Activated T-helper 17 cell treated with anti-CD3 and anti-CD28 coated beads, Interleukin-2, amount 50 U/mL, for 72 hours (primary cell): Measurements from ENCODE around the gene HNRNPH2. TPM values are rescaled to one million over a fixed set of nuclear protein-coding genes. Genes with fewer than 3 reads are reported as not detected.

ENCODE experiments used
- ATAC-seq: fragments of 150-1000 bp; cut with Tn5 transposase; replicated peaks from 2 replicates; pipeline ENCODE4 v1.10.0; 2021; ENCODE audit warnings: mild to moderate bottlenecking, moderate library complexity
- H3K27ac Mint-ChIP-seq: one replicate; pipeline ENCODE4 v1.8.0; 2022; ENCODE audit warnings: mixed read lengths
- H3K27me3 Mint-ChIP-seq: one replicate; pipeline ENCODE4 v1.8.0; 2022; ENCODE audit warnings: mixed read lengths
- H3K36me3 Mint-ChIP-seq: one replicate; pipeline ENCODE4 v1.8.0; 2022; ENCODE audit warnings: low read depth, mild to moderate bottlenecking, mixed read lengths
- H3K4me1 Mint-ChIP-seq: one replicate; pipeline ENCODE4 v1.8.0; 2022; ENCODE audit warnings: mixed read lengths
- H3K4me3 Mint-ChIP-seq: one replicate; pipeline ENCODE4 v1.8.0; 2022; ENCODE audit warnings: mild to moderate bottlenecking, mixed read lengths
- H3K9me3 Mint-ChIP-seq: one replicate; pipeline ENCODE4 v1.8.0; 2022; ENCODE audit warnings: mixed read lengths
- total RNA-seq, 2 donors: library from RNA; stranded (reverse); gene quantifications; one replicate each; pipeline ENCODE4 v1.2.3, GENCODE V29; 2022

HNRNPH2 gene
- total RNA-seq, 2 donors from 2014 or later, result 25.1 to 39.1 TPM

- H3K27ac Mint-ChIP-seq, result no peak overlapping the region
- no peaks in the 10 kb centered on the region for H3K9me3 Mint-ChIP-seq
- no peaks in the 10 kb centered on the region for H3K27me3 Mint-ChIP-seq
- H3K4me1 Mint-ChIP-seq, result no peaks in the 10 kb centered on the region
- peaks cover 6% of the 10 kb centered on the region for H3K36me3 Mint-ChIP-seq
- no peak for ATAC-seq
- H3K4me3 Mint-ChIP-seq, result no peak overlapping the region
Observed at GRCh38 chrX:101462892-101463291, 54.9 kb downstream of the HNRNPH2 start.

Other genes starting within 250 kb of the HNRNPH2 start
- gene DRP2, start 188.4 kb upstream of the HNRNPH2 start, total RNA-seq, result 1 to 10 TPM in 1 of 2 donors, under 1 TPM in 1; 0.90 to 1.6 TPM
- gene TAF7L, start 116.9 kb upstream of the HNRNPH2 start, total RNA-seq, result under 1 TPM in 1 of 2 donors, not detected in 1; 0.11 TPM
- 10 to 100 TPM; 15.4 to 27.8 TPM for gene TIMM8A, start 59.5 kb upstream of the HNRNPH2 start, total RNA-seq
- 1 to 10 TPM in 1 of 2 donors, under 1 TPM in 1; 0.48 to 1.7 TPM for gene BTK, start 22.0 kb upstream of the HNRNPH2 start, total RNA-seq
- 100 to 1,000 TPM; 197 to 307 TPM for gene RPL36A, start 17.2 kb upstream of the HNRNPH2 start, total RNA-seq
- gene GLA, start 297 bp upstream of the HNRNPH2 start, total RNA-seq, result 10 to 100 TPM; 64.9 to 67.2 TPM
- gene ARMCX4, start 77.2 kb downstream of the HNRNPH2 start, total RNA-seq, result 10 to 100 TPM in 1 of 2 donors, 1 to 10 TPM in 1; 4.9 to 11.3 TPM
- under 1 TPM; 0.64 to 0.95 TPM for gene ARMCX1, start 142.3 kb downstream of the HNRNPH2 start, total RNA-seq
- gene ARMCX6, start 209.8 kb downstream of the HNRNPH2 start, total RNA-seq, result 10 to 100 TPM; 38.4 to 40.5 TPM
- 10 to 100 TPM; 25.7 to 51.5 TPM for gene ARMCX3, start 214.9 kb downstream of the HNRNPH2 start, total RNA-seq